Measurements from ENCODE around the gene FES.

FES gene

DNA sequence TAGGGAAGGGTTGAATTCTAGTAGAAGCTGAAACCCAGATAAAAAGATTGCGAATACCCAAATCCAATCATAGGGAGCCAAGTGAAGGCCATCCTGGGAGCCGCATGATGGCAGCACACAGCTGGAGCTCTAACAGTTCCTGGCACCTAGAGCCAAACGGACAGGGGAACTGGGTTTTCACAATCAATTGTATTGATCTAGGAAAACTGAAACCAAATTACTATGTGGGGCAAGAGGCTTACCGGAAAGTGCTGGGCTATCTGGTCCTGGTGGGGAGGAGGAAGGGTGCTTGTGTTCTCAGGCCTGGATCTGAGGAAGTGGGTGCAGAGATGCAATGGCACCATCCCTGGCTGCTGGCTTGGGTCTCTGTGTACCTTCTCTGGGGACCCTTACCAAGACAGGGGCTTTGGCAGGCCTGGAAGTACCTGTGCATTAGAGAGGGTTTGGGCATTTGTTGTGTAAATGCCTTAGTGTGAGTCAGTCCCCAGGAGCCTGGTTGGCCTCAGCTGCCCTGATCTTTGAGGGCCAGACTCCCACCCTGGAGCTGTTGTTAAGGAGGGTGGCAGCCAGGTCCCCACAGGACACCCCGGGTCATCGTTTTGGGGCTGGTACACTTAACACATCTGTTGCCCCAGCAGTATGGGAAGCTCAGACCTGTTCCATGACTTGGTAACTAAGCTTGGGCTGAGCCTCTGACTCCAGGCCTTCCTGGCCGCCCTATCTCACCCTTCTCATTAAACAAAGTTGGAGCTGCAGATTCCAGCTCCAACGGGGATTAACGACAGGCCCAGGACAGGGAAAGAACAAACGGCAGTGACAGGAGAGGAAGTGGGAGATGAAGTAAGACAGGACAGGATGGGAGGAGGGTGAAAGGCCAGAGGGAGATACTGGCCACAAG lies 24.8 kb upstream of the FES start:
- DNase-seq (ENCODE audit: low read depth) = peak; percentile 56
- TF ChIP-seq, protein P1, sequence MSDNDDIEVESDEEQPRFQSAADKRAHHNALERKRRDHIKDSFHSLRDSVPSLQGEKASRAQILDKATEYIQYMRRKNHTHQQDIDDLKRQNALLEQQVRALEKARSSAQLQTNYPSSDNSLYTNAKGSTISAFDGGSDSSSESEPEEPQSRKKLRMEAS (IDR thresholded peaks at IDR 0.05; ENCODE audit: low read depth, low read length) = no peak
- TF ChIP-seq POLR2A (IDR thresholded peaks at IDR 0.05; ENCODE audit: extremely low read depth, insufficient read length) = no peak
- TF ChIP-seq MYC (IDR thresholded peaks at IDR 0.05; ENCODE audit: low read depth, low read length) = no peak
- TF ChIP-seq, protein P2, sequence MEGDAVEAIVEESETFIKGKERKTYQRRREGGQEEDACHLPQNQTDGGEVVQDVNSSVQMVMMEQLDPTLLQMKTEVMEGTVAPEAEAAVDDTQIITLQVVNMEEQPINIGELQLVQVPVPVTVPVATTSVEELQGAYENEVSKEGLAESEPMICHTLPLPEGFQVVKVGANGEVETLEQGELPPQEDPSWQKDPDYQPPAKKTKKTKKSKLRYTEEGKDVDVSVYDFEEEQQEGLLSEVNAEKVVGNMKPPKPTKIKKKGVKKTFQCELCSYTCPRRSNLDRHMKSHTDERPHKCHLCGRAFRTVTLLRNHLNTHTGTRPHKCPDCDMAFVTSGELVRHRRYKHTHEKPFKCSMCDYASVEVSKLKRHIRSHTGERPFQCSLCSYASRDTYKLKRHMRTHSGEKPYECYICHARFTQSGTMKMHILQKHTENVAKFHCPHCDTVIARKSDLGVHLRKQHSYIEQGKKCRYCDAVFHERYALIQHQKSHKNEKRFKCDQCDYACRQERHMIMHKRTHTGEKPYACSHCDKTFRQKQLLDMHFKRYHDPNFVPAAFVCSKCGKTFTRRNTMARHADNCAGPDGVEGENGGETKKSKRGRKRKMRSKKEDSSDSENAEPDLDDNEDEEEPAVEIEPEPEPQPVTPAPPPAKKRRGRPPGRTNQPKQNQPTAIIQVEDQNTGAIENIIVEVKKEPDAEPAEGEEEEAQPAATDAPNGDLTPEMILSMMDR (IDR thresholded peaks at IDR 0.05; ENCODE audit: low read depth, low read length) = no peak

DNA sequence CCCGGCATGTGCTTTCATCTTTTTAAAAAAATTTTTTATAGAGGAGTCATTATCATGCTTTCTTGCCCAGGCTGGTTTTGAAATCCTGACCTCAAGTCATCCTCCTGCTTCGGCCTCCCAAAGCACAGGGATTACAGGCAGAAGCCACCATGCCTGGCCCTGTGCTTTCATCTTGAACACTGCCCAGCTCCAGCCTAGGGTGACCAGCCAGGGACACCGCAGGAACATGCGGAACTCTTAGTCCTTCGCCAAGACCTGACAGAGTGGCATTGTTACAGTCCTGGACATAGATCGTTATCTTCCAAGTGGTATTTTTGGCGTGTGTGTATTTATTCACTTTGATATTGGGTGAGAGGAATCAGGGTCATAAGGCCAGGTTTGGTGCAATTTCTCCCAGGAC lies 23.9 kb upstream of the FES start:
- DNase-seq (ENCODE audit: low read depth) = no peak
- H3K4me3 ChIP-seq (ENCODE audit: low read depth, low read length) = no peak overlapping the region
- TF ChIP-seq, protein P1 (IDR thresholded peaks at IDR 0.05; ENCODE audit: low read depth, low read length) = no peak
- TF ChIP-seq MYC (IDR thresholded peaks at IDR 0.05; ENCODE audit: low read depth, low read length) (no peak), POLR2A (IDR thresholded peaks at IDR 0.05; ENCODE audit: extremely low read depth, insufficient read length) (no peak)
- TF ChIP-seq, protein P2 (IDR thresholded peaks at IDR 0.05; ENCODE audit: low read depth, low read length) = no peak

More for the DNA sequence above, 24.8 kb upstream of the FES start:
- no peak overlapping the region for H3K4me3 ChIP-seq (ENCODE audit: low read depth, low read length)

DNA sequence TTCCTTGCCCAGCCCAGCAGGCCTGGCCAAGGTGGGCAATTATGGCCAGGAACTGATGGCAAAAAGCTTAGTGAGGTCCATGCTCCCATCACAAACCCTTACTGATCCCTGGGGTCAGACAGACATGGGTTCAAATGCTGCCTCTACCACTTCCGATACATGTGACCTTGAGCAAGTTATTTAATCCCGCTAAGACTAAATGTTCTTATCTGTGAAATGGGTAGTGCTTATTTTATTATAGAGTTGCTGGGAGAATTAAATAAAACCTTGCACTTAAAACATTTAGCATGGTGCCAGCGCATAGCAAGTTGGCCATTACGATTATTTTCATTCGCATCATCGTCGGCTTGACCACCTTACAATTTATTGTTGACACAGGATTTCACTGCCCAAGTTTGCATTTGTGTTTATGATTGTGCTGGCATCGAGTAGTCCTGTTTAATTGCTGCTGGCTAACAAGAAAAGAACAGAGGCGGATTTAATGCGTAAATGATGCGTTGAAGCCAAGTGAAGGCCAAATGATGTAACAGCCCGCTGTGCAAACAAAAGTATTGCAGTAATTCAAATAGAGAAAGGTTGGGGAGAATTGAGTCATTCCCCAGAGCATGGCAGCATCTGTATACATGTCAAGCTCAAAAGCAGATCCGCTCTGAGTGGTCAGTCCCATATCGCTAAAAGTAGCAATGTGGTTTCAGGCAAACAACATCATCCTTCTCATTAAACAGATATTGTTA lies 23.2 kb upstream of the FES start:
- TF ChIP-seq, protein P2 (IDR thresholded peaks at IDR 0.05; ENCODE audit: low read depth, low read length) = no peak
- no peak for TF ChIP-seq POLR2A (IDR thresholded peaks at IDR 0.05; ENCODE audit: extremely low read depth, insufficient read length)
- TF ChIP-seq, protein P1 (IDR thresholded peaks at IDR 0.05; ENCODE audit: low read depth, low read length) = no peak
- no peak for TF ChIP-seq MYC (IDR thresholded peaks at IDR 0.05; ENCODE audit: low read depth, low read length)
- no peak overlapping the region for H3K4me3 ChIP-seq (ENCODE audit: low read depth, low read length)
- DNase-seq (ENCODE audit: low read depth) = peak; percentile 40

DNA sequence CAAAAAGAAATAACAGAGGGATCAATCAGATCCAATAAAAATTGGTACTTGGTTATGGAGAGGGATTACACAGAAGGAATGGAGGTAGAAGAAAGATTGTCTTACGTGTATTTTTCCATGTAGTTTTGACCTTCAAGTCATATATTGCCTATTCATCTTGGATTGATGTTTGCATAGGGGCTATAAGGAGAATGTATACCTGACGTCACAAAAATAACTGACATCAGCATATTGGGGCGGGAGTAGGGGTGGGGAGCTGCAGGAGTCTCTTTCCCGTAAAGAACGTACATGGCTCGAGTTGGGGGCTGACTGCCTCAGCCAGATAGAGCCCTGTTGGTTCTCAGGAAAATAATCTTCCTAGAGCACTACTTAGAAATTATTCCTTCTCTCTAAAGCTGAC lies 21.8 kb upstream of the FES start:
- TF ChIP-seq, protein P2 (IDR thresholded peaks at IDR 0.05; ENCODE audit: low read depth, low read length) = no peak
- H3K4me3 ChIP-seq (ENCODE audit: low read depth, low read length) = no peak overlapping the region
- DNase-seq (ENCODE audit: low read depth) = no peak

DNA sequence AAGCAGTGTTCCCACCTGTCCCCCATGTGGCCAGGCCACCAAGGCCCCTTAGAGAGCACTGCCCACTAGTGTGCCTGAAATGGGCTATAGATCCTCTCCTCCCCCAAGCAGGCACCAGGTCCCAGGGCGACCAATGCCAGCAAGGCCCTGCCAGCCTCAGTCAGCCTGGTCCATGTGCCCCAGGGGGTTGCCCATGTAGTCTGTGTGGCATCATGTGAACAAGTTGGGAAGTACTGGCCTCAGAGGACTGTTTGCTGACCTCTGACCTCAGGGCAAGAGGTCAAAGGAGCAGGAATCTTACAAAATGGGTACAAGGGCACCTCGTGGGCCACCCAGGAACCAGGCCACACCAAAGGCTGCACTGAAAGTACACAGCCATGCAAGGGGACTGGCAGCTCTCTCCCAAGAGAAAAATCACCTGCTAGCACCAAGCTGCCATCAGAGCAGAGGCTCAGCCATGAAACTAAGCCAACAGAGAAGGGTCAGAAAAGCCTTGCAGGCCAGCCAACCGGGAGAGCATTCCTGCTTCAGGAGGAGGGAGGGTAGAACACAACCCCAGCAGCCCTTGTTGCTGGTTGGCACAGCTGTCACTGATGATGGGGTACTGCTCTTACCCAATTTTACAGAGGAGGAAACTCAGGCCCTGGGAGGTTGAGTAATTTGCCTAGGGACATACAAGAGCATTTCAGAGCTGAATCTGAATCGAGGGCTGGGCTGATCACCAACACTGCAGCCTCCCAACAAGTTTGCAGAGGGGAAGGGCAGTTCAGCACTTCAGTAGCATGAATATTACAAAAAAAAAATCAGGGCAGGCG lies 21.1 kb upstream of the FES start:
- TF ChIP-seq MYC (IDR thresholded peaks at IDR 0.05; ENCODE audit: low read depth, low read length) (no peak), POLR2A (IDR thresholded peaks at IDR 0.05; ENCODE audit: extremely low read depth, insufficient read length) (no peak)
- TF ChIP-seq, protein P2 (IDR thresholded peaks at IDR 0.05; ENCODE audit: low read depth, low read length) = no peak
- TF ChIP-seq, protein P1 (IDR thresholded peaks at IDR 0.05; ENCODE audit: low read depth, low read length) = no peak
- DNase-seq (ENCODE audit: low read depth) = peak; percentile 93

More for the DNA sequence above, 21.1 kb upstream of the FES start:
- no peak overlapping the region for H3K4me3 ChIP-seq (ENCODE audit: low read depth, low read length)

All from NB4 (cell line).